IMR-90 (cell line): ENCODE results near the gene KLHL14. TPM values are rescaled to one million over a fixed set of nuclear protein-coding genes. Genes with fewer than 3 reads are reported as not detected.

Experiments
- ATAC-seq: fragments of 200-7000 bp; cut with Tn5 transposase; 2 replicates; pipeline ENCODE4 v1.9.1; 2020; ENCODE audit warnings: low read depth, mild to moderate bottlenecking, moderate library complexity
- BruUV-seq: library from RNA; stranded (reverse); fragments of 400-500 nt; replicated peaks from 2 replicates; lab custom pipeline; 2021; lab: Mats Ljungman, UMichigan
- CTCF ChIA-PET: fragments of 300-600 bp; formaldehyde crosslinking; extraction: SDS; loops from one replicate; lab custom pipeline; 2021; ENCODE audit warnings: antibody characterized with exemption; lab: Yijun Ruan, JAX
- POLR2A ChIA-PET: fragments of 300-600 bp; sonication (Branson Sonifier 250); formaldehyde crosslinking; loops from one replicate; lab custom pipeline; 2022; ENCODE audit warnings: antibody characterized with exemption; ENCODE audit not compliant: unreplicated experiment; lab: Charles Lee
- DNase-seq: peaks from one replicate; pipeline ENCODE4 v3.0.0; 2013
- H2AFZ ChIP-seq: replicated peaks from 2 replicates; pipeline ENCODE3; 2013; ENCODE audit warnings: low read length, mild to moderate bottlenecking; ENCODE audit not compliant: poor library complexity
- H2AK5ac ChIP-seq: 2 replicates; pipeline ENCODE4 v1.6.1; 2013; ENCODE audit warnings: low read depth, low read length, inconsistent platforms
- H2AK9ac ChIP-seq: replicated peaks from 2 replicates; pipeline ENCODE3; 2013; ENCODE audit warnings: mild to moderate bottlenecking, low read depth, low read length, moderate library complexity; ENCODE audit not compliant: poor library complexity
- H2BK120ac ChIP-seq: 2 replicates; pipeline ENCODE4 v1.6.1; 2013; ENCODE audit warnings: low read depth, low read length, inconsistent platforms
- H2BK15ac ChIP-seq: 3 replicates; pipeline ENCODE4 v1.6.1; 2013; ENCODE audit warnings: low read depth, low read length, inconsistent platforms
- H2BK20ac ChIP-seq: 2 replicates; pipeline ENCODE4 v1.6.1; 2013; ENCODE audit warnings: low read depth, mild to moderate bottlenecking, inconsistent platforms, low read length, moderate library complexity
- H2BK5ac ChIP-seq: 2 replicates; pipeline ENCODE4 v1.6.1; 2013; ENCODE audit warnings: mild to moderate bottlenecking, low read depth, low read length, inconsistent platforms; ENCODE audit not compliant: poor library complexity, severe bottlenecking
- H3K14ac ChIP-seq: replicated peaks from 2 replicates; pipeline ENCODE4 v1.6.1; 2013; ENCODE audit warnings: low read depth, low read length, inconsistent platforms
- H3K18ac ChIP-seq: 2 replicates; pipeline ENCODE4 v1.6.1; 2013; ENCODE audit warnings: low read depth, low read length, control low read depth
- H3K23ac ChIP-seq: 2 replicates; pipeline ENCODE4 v1.6.1; 2013; ENCODE audit warnings: low read depth, low read length, inconsistent platforms
- H3K27ac ChIP-seq: 2 replicates; pipeline ENCODE4 v1.5.1; 2013; ENCODE audit warnings: mild to moderate bottlenecking, control low read depth, low read length; ENCODE audit not compliant: insufficient read depth
- H3K27me3 ChIP-seq: 2 replicates; pipeline ENCODE4 v1.6.1; 2013; ENCODE audit warnings: low read length; ENCODE audit not compliant: control insufficient read depth, insufficient read depth
- H3K36me3 ChIP-seq: 2 replicates; pipeline ENCODE4 v1.6.1; 2013; ENCODE audit warnings: low read length, mixed read lengths; ENCODE audit not compliant: control insufficient read depth, insufficient read depth
- H3K4ac ChIP-seq: 2 replicates; pipeline ENCODE4 v1.6.1; 2013; ENCODE audit warnings: low read depth, low read length, inconsistent platforms
- H3K4me1 ChIP-seq: 2 replicates; pipeline ENCODE4 v1.6.1; 2013; ENCODE audit warnings: low read length, mixed read lengths; ENCODE audit not compliant: control insufficient read depth, insufficient read depth
- H3K4me2 ChIP-seq: 2 replicates; pipeline ENCODE4 v1.6.1; 2013; ENCODE audit warnings: low read depth, mild to moderate bottlenecking, control low read depth, low read length, moderate library complexity
- H3K4me3 ChIP-seq: 2 replicates; pipeline ENCODE4 v1.5.1; 2013; ENCODE audit warnings: low read depth, mild to moderate bottlenecking, control low read depth, low read length, moderate library complexity; ENCODE audit not compliant: insufficient read depth
- H3K56ac ChIP-seq: 2 replicates; pipeline ENCODE4 v1.6.1; 2013; ENCODE audit warnings: low read length, inconsistent platforms; ENCODE audit not compliant: insufficient read depth; ENCODE audit errors: extremely low read depth
- H3K79me1 ChIP-seq, 2 experiments: 2 replicates each; pipeline ENCODE4 v1.6.1; 2013; ENCODE audit warnings: low read length in 2 of 2, inconsistent platforms in 1 of 2, low read depth in 1 of 2
- H3K9ac ChIP-seq: 2 replicates; pipeline ENCODE4 v1.6.1; 2013; ENCODE audit warnings: low read depth, low read length, control low read depth
- H3K9me1 ChIP-seq: 2 replicates; pipeline ENCODE4 v1.6.1; 2013; ENCODE audit warnings: low read length, inconsistent platforms; ENCODE audit not compliant: insufficient read depth
- H3K9me3 ChIP-seq: 2 replicates; pipeline ENCODE4 v1.6.1; 2013; ENCODE audit warnings: low read length; ENCODE audit not compliant: control insufficient read depth, insufficient read depth
- H4K20me1 ChIP-seq: 2 replicates; pipeline ENCODE4 v1.6.1; 2013; ENCODE audit warnings: low read length, inconsistent platforms; ENCODE audit not compliant: insufficient read depth
- H4K5ac ChIP-seq: 2 replicates; pipeline ENCODE4 v1.6.1; 2013; ENCODE audit warnings: mild to moderate bottlenecking, low read depth, low read length, control low read depth
- H4K8ac ChIP-seq, 2 experiments: 2 replicates each; pipeline ENCODE4 v1.6.1; 2013; ENCODE audit warnings: low read depth in 2 of 2, low read length in 2 of 2, control low read depth in 1 of 2, inconsistent platforms in 1 of 2
- H4K91ac ChIP-seq: 2 replicates; pipeline ENCODE4 v1.6.1; 2013; ENCODE audit warnings: low read depth, low read length, inconsistent platforms; ENCODE audit not compliant: insufficient read depth
- BHLHE40 ChIP-seq: fragments of 150-350 bp; IDR thresholded peaks from 2 replicates; pipeline ENCODE4 v1.6.1; 2016; ENCODE audit warnings: mild to moderate bottlenecking, low read depth, low read length
- CEBPB ChIP-seq: IDR thresholded peaks from 2 replicates; pipeline ENCODE4 v1.6.1; 2012; ENCODE audit warnings: low read depth, low read length, improper control_type of control experiment
- CHD1 ChIP-seq: IDR thresholded peaks from 2 replicates; pipeline ENCODE4 v1.6.1; 2012; ENCODE audit warnings: low read depth, low read length, improper control_type of control experiment
- FOS ChIP-seq: fragments of 150-350 bp; IDR thresholded peaks from 2 replicates; pipeline ENCODE4 v1.6.1; 2016; ENCODE audit warnings: low read depth, low read length
- MAFK ChIP-seq: IDR thresholded peaks from 2 replicates; pipeline ENCODE4 v1.6.1; 2012; ENCODE audit warnings: low read depth, low read length, improper control_type of control experiment
- MAZ ChIP-seq: IDR thresholded peaks from 2 replicates; pipeline ENCODE4 v1.6.1; 2012; ENCODE audit warnings: low read depth, mild to moderate bottlenecking, low read length, improper control_type of control experiment, moderate library complexity, borderline replicate concordance
- MXI1 ChIP-seq: IDR thresholded peaks from 2 replicates; pipeline ENCODE4 v1.6.1; 2012; ENCODE audit warnings: low read depth, mild to moderate bottlenecking, low read length, moderate library complexity, borderline replicate concordance
- NFE2L2 ChIP-seq: fragments of 150-350 bp; IDR thresholded peaks from 2 replicates; pipeline ENCODE4 v1.6.1; 2016; ENCODE audit warnings: low read depth, mild to moderate bottlenecking, low read length
- POLR2A ChIP-seq: IDR thresholded peaks from 2 replicates; pipeline ENCODE4 v1.6.1; 2012; ENCODE audit warnings: mild to moderate bottlenecking, low read depth, low read length
- RAD21 ChIP-seq: IDR thresholded peaks from 2 replicates; pipeline ENCODE4 v1.6.1; 2012; ENCODE audit warnings: low read length, improper control_type of control experiment
- RCOR1 ChIP-seq: IDR thresholded peaks from 2 replicates; pipeline ENCODE4 v1.6.1; 2012; ENCODE audit warnings: mild to moderate bottlenecking, low read length, improper control_type of control experiment; ENCODE audit not compliant: insufficient replicate concordance
- RFX5 ChIP-seq: IDR thresholded peaks from 2 replicates; pipeline ENCODE4 v1.8.0; 2012; ENCODE audit warnings: low read depth, mild to moderate bottlenecking, low read length, moderate library complexity
- SMC3 ChIP-seq: fragments of 150-350 bp; IDR thresholded peaks from 2 replicates; pipeline ENCODE4 v1.6.1; 2016; ENCODE audit warnings: low read depth, mild to moderate bottlenecking, antibody characterized with exemption, low read length, moderate library complexity
- WGBS, 2 experiments: methylation state at CpG; one replicate each; pipeline versions ENCODE4 v1.1.5 to v1.1.7; 2013; ENCODE audit warnings: missing lambda C conversion rate in 2 of 2; ENCODE audit not compliant: insufficient read length in 1 of 2; ENCODE audit errors: extremely low coverage in 2 of 2; 5-methylcytosine and 5-hydroxymethylcytosine counted together
- dilution Hi-C: fragments of 300-500 bp; cut with HindIII; formaldehyde crosslinking; loops from one replicate; pipeline ENCODE4 v1.14.3; 2018; ENCODE audit warnings: low sequenced_read_pairs; ENCODE audit not compliant: unreplicated experiment
- in situ Hi-C: fragments of 300-500 bp; cut with MboI; formaldehyde crosslinking; loops from 3 replicates; pipeline ENCODE4 v1.14.3; 2019; ENCODE audit warnings: low sequenced_read_pairs, inconsistent platforms, mixed read lengths
- intact Hi-C: fragments of 100-400 bp; cut with micrococcal nuclease; formaldehyde crosslinking; loops from 2 replicates; pipeline ENCODE4 v1.10.0; 2022
- polyA plus RNA-seq, 3 experiments: library from polyadenylated mRNA; depleted of rRNA; stranded (reverse); fragments of >200 nt; gene quantifications; 2 replicates each; pipeline ENCODE4 v1.2.3, GENCODE V29; 2012; ENCODE audit warnings: low replicate concordance in 1 of 3
- total RNA-seq: library from RNA; depleted of rRNA; stranded (reverse); fragments of >200 nt; gene quantifications from 2 replicates; pipeline ENCODE4 v1.2.3, GENCODE V29; 2012
- TF ChIP-seq, protein P1 (sequence below): fragments of 150-350 bp; IDR thresholded peaks from 2 replicates; pipeline ENCODE4 v1.6.1; 2016; ENCODE audit warnings: low read depth, mild to moderate bottlenecking, low read length, moderate library complexity, borderline replicate concordance
- TF ChIP-seq, protein P2 (sequence below): conservative IDR thresholded peaks from 2 replicates; pipeline ENCODE4 v1.5.1; 2012; ENCODE audit warnings: mild to moderate bottlenecking, low read depth, low read length, improper control_type of control experiment
- TF ChIP-seq, protein P3 (sequence below): fragments of 150-350 bp; IDR thresholded peaks from 2 replicates; pipeline ENCODE4 v1.6.1; 2017; ENCODE audit warnings: mild to moderate bottlenecking, antibody characterized with exemption, low read length, low read depth

KLHL14 gene
- total and polyA plus RNA-seq, 2 of the 4 experiments (the other 2 are of a cell fraction): not detected

GRCh38 chr18:32730068-32730467 lies 42.8 kb downstream of the KLHL14 start:
- Histone ChIP-seq H3K56ac (no peak overlapping the region), H2AFZ (no peak overlapping the region), H3K9ac (no peak overlapping the region), H4K20me1 (no peaks in the 10 kb centered on the region), H4K5ac (no peak overlapping the region), H3K23ac (no peak overlapping the region), H3K79me1 (no peaks in the 10 kb centered on the region), H2AK9ac (no peak overlapping the region), H2BK15ac (no peak overlapping the region), H3K27me3 (no peaks in the 10 kb centered on the region), H3K4ac (no peak overlapping the region), H2BK5ac (no peak overlapping the region), H3K27ac (no peak overlapping the region), H3K18ac (no peak overlapping the region), H4K8ac (no peak overlapping the region), H3K4me1 (no peaks in the 10 kb centered on the region), H3K14ac (no peak overlapping the region), H4K91ac (no peak overlapping the region), H2AK5ac (no peak overlapping the region), H3K9me3 (no peaks in the 10 kb centered on the region), H2BK120ac (no peak overlapping the region), H3K4me2 (no peak overlapping the region), H3K4me3 (no peak overlapping the region), H3K9me1 (no peaks in the 10 kb centered on the region), H2BK20ac (no peak overlapping the region), H3K36me3 (no peaks in the 10 kb centered on the region)
- in situ Hi-C loops (no loop called here), intact Hi-C loops (no loop called here), dilution Hi-C loops (no loop called here)
- TF ChIP-seq SMC3: no peak
- TF ChIP-seq, protein P1, sequence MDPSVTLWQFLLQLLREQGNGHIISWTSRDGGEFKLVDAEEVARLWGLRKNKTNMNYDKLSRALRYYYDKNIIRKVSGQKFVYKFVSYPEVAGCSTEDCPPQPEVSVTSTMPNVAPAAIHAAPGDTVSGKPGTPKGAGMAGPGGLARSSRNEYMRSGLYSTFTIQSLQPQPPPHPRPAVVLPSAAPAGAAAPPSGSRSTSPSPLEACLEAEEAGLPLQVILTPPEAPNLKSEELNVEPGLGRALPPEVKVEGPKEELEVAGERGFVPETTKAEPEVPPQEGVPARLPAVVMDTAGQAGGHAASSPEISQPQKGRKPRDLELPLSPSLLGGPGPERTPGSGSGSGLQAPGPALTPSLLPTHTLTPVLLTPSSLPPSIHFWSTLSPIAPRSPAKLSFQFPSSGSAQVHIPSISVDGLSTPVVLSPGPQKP: no peak
- no peak for TF ChIP-seq BHLHE40
- no peak for TF ChIP-seq MAZ
- no peak for TF ChIP-seq POLR2A
- TF ChIP-seq, protein P2, sequence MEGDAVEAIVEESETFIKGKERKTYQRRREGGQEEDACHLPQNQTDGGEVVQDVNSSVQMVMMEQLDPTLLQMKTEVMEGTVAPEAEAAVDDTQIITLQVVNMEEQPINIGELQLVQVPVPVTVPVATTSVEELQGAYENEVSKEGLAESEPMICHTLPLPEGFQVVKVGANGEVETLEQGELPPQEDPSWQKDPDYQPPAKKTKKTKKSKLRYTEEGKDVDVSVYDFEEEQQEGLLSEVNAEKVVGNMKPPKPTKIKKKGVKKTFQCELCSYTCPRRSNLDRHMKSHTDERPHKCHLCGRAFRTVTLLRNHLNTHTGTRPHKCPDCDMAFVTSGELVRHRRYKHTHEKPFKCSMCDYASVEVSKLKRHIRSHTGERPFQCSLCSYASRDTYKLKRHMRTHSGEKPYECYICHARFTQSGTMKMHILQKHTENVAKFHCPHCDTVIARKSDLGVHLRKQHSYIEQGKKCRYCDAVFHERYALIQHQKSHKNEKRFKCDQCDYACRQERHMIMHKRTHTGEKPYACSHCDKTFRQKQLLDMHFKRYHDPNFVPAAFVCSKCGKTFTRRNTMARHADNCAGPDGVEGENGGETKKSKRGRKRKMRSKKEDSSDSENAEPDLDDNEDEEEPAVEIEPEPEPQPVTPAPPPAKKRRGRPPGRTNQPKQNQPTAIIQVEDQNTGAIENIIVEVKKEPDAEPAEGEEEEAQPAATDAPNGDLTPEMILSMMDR: no peak
- no peak for TF ChIP-seq NFE2L2
- no peak for TF ChIP-seq CEBPB
- TF ChIP-seq CHD1: no peak
- TF ChIP-seq FOS: no peak
- no peak for TF ChIP-seq RCOR1
- TF ChIP-seq RAD21: no peak
- TF ChIP-seq, protein P3, sequence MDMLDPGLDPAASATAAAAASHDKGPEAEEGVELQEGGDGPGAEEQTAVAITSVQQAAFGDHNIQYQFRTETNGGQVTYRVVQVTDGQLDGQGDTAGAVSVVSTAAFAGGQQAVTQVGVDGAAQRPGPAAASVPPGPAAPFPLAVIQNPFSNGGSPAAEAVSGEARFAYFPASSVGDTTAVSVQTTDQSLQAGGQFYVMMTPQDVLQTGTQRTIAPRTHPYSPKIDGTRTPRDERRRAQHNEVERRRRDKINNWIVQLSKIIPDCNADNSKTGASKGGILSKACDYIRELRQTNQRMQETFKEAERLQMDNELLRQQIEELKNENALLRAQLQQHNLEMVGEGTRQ: no peak
- TF ChIP-seq MAFK: no peak
- no peak for TF ChIP-seq MXI1
- TF ChIP-seq RFX5: no peak
- no TSS peak for BruUV-seq
- POLR2A ChIA-PET: no interaction called here
- no CpG with 5 or more reads among the region's 2 CpGs for WGBS, 2 experiments
- ATAC-seq: no peak
- DNase-seq: no peak
- CTCF ChIA-PET: no interaction called here
